SK-N-SH (cell line): ENCODE results near the gene ALDH1L1. TPM values are rescaled to one million over a fixed set of nuclear protein-coding genes. Genes with fewer than 3 reads are reported as not detected.

Experiments
- CTCF ChIA-PET: fragments of 300-600, 350-600 bp; formaldehyde crosslinking; extraction: SDS; loops from one replicate; lab custom pipeline; 2021; lab: Yijun Ruan, JAX
- POLR2A ChIA-PET: fragments of 350-600 bp; sonication (Branson Sonifier 250); formaldehyde crosslinking; extraction: SDS; loops from one replicate; lab custom pipeline; 2020; ENCODE audit warnings: antibody characterized with exemption, inconsistent platforms; lab: Yijun Ruan, JAX
- DNase-seq: peaks from one replicate; pipeline ENCODE4 v3.0.0; 2012
- H2AFZ ChIP-seq: fragments of 200-600 bp; sonication (generic); 2 replicates; pipeline ENCODE4 v1.8.1; 2016; ENCODE audit warnings: antibody characterized with exemption, mild to moderate bottlenecking, low read depth
- H3F3A ChIP-seq: fragments of 200-600 bp; sonication (generic); replicated peaks from 2 replicates; pipeline ENCODE3; 2016; ENCODE audit warnings: antibody characterized with exemption, mild to moderate bottlenecking; ENCODE audit not compliant: insufficient read depth
- H3K27ac ChIP-seq, 2 experiments: fragments of 200-500 bp in 1 of 2; fragments of 200-600 bp in 1 of 2; sonication (Bioruptor generic) in 1 of 2; sonication (generic), shearing (Covaris generic) in 1 of 2; 2 replicates each; pipeline versions ENCODE4 v1.5.1 to v1.6.1; 2014 to 2016; ENCODE audit warnings: low read depth in 2 of 2, inconsistent platforms in 1 of 2, low read length in 1 of 2, mild to moderate bottlenecking in 1 of 2, mixed read lengths in 1 of 2
- H3K27me3 ChIP-seq: fragments of 200-600 bp; sonication (generic), shearing (Covaris generic); 2 replicates; pipeline ENCODE4 v1.6.1; 2016; ENCODE audit warnings: mixed run types; ENCODE audit not compliant: insufficient read depth
- H3K36me3 ChIP-seq, 2 experiments: fragments of 200-500 bp in 1 of 2; fragments of 200-600 bp in 1 of 2; sonication (Bioruptor generic) in 1 of 2; sonication (generic) in 1 of 2; replicated peaks in 1 of 2; 2 replicates each; pipeline versions ENCODE3 to v1.5.1; 2014 to 2016; ENCODE audit warnings: low read length in 1 of 2, mild to moderate bottlenecking in 1 of 2; ENCODE audit not compliant: insufficient read depth in 2 of 2, control insufficient read depth in 1 of 2
- H3K4me1 ChIP-seq, 2 experiments: fragments of 200-500 bp in 1 of 2; fragments of 200-600 bp in 1 of 2; sonication (Bioruptor generic) in 1 of 2; sonication (generic), shearing (Covaris generic) in 1 of 2; 2 replicates each; pipeline versions ENCODE4 v1.5.1 to v1.6.1; 2014 to 2016; ENCODE audit warnings: low read depth in 1 of 2, low read length in 1 of 2, mixed run types in 1 of 2; ENCODE audit not compliant: insufficient read depth in 2 of 2, control insufficient read depth in 1 of 2
- H3K4me2 ChIP-seq: fragments of 200-600 bp; sonication (generic), shearing (Covaris generic); 2 replicates; pipeline ENCODE4 v1.6.1; 2017; ENCODE audit warnings: mixed run types
- H3K4me3 ChIP-seq, 2 experiments: fragments of 200-500 bp in 1 of 2; fragments of 200-600 bp in 1 of 2; sonication (Bioruptor generic) in 1 of 2; sonication (generic), shearing (Covaris generic) in 1 of 2; 2 replicates each; pipeline versions ENCODE4 v1.5.1 to v1.8.1; 2014 to 2016; ENCODE audit warnings: low read depth in 2 of 2, inconsistent platforms in 1 of 2, low read length in 1 of 2, mild to moderate bottlenecking in 1 of 2, mixed read lengths in 1 of 2, moderate library complexity in 1 of 2
- H3K79me2 ChIP-seq: fragments of 200-600 bp; sonication (generic); 2 replicates; pipeline ENCODE4 v1.8.1; 2017; ENCODE audit warnings: mild to moderate bottlenecking; ENCODE audit not compliant: insufficient read depth
- H3K9ac ChIP-seq: fragments of 200-600 bp; sonication (generic); 2 replicates; pipeline ENCODE4 v1.6.1; 2017; ENCODE audit warnings: mixed run types
- H3K9me2 ChIP-seq: fragments of 200-600 bp; sonication (generic); 2 replicates; pipeline ENCODE4 v1.6.1; 2017; ENCODE audit warnings: mixed run types
- H3K9me3 ChIP-seq: fragments of 200-600 bp; sonication (generic); 2 replicates; pipeline ENCODE4 v1.6.1; 2017; ENCODE audit warnings: mixed run types, mild to moderate bottlenecking, moderate library complexity
- H4K20me1 ChIP-seq: fragments of 200-600 bp; sonication (generic); 2 replicates; pipeline ENCODE4 v1.6.1; 2017; ENCODE audit warnings: mild to moderate bottlenecking, mixed run types; ENCODE audit not compliant: insufficient read depth
- CHD2 ChIP-seq: fragments of 150-350 bp; IDR thresholded peaks from 2 replicates; pipeline ENCODE4 v1.6.1; 2018; ENCODE audit warnings: low read length; ENCODE audit not compliant: partially characterized antibody
- EP300 ChIP-seq, 2 experiments: IDR thresholded peaks; 2 replicates each; pipeline versions ENCODE4 v1.4.0 to v1.6.1; 2012; ENCODE audit warnings: borderline replicate concordance in 1 of 2, low read depth in 1 of 2, low read length in 1 of 2
- FOXJ3 ChIP-seq: sonication (generic); formaldehyde crosslinking; IDR thresholded peaks from 2 replicates; pipeline ENCODE4 v1.5.1; 2020; ENCODE audit warnings: mild to moderate bottlenecking, missing genetic modification reagents
- GATA2 ChIP-seq: sonication (generic); formaldehyde crosslinking; IDR thresholded peaks from 2 replicates; pipeline ENCODE4 v1.5.0; 2020; ENCODE audit warnings: mild to moderate bottlenecking, missing genetic modification reagents
- RCOR1 ChIP-seq: fragments of 150-350 bp; IDR thresholded peaks from 2 replicates; pipeline ENCODE4 v1.6.1; 2017; ENCODE audit warnings: antibody characterized with exemption, low read length
- SMC3 ChIP-seq: IDR thresholded peaks from 2 replicates; pipeline ENCODE4 v1.6.1; 2012; ENCODE audit warnings: low read depth, low read length, improper control_type of control experiment
- TCF12 ChIP-seq: IDR thresholded peaks from 2 replicates; pipeline ENCODE4 v1.4.0; 2012
- YY1 ChIP-seq: IDR thresholded peaks from 2 replicates; pipeline ENCODE4 v1.4.0; 2012; ENCODE audit warnings: low read depth, mild to moderate bottlenecking
- WGBS: methylation state at CpG from one replicate; pipeline ENCODE4 v1.1.6; 2017; ENCODE audit warnings: low lambda C conversion rate; 5-methylcytosine and 5-hydroxymethylcytosine counted together
- polyA plus RNA-seq, 3 experiments: library from polyadenylated mRNA; depleted of rRNA; stranded (reverse); fragments of >200 nt; gene quantifications; 2 replicates each; pipeline ENCODE4 v1.2.3, GENCODE V29; 2012
- TF ChIP-seq, protein P1 (sequence below): IDR thresholded peaks from 2 replicates; pipeline ENCODE4 v1.4.0; 2012; ENCODE audit warnings: low read depth, borderline replicate concordance
- TF ChIP-seq, protein P2 (sequence below): fragments of 150-350 bp; IDR thresholded peaks from 2 replicates; pipeline ENCODE4 v1.6.1; 2016; ENCODE audit warnings: mild to moderate bottlenecking, low read depth, low read length
- TF ChIP-seq, protein P3 (sequence below): IDR thresholded peaks from 2 replicates; pipeline ENCODE4 v1.4.0; 2012; ENCODE audit warnings: low read depth
- TF ChIP-seq, protein P4 (sequence below): IDR thresholded peaks from 2 replicates; pipeline ENCODE4 v1.4.0; 2012; ENCODE audit warnings: low read depth, borderline replicate concordance

Gene ALDH1L1
- polyA plus RNA-seq, 1 of the 3 experiments (the other 2 are of a cell fraction) = not detected

DNA sequence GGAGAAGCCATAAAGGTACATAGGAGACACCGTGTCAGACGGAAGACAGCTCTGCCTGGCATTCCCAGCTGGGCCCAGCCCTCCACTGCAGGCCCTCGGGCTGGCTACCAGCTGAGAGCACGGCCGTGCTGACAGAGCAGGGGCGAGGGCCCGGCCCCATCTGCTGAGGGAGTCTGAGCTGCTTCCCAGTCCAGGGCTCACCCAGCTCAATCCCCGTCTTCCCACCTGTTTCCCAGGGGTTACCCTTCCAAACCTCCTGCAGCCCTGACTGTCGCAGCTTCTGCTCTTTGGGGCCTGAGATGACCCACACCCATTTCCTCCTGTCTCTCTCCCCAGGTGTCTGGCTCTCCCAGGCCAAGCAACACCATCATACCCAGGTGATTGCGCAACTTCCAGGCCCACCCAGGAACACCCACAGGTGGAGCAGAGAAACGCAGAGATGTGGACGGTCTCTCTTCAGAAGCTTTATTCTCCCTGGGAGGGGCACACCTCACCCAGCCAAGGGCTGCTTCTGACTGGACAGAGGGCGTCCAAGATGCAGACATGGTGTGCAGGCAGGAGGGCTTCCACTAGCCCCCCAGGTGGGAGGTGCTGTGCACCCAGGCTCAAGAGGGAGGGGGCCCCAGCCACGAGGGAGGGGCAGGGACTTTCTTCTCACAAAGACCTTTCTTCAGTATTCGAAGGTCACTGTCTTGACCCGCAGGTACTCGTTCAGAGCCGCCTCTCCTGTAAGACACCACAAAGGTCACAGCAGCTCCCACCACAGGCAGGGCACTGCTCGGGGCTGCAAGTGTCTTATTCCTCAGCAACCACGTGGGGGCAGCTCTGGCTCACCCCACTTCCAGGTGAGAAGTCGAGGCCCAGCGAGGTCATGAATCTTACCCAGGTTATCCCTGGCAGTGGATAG lies 77.0 kb downstream of the ALDH1L1 start:
- WGBS = 74% methylated on average over 13 of the region's 22 CpGs
- Histone ChIP-seq H3K9me2 (no peaks in the 10 kb centered on the region), H3K9ac (no peak overlapping the region), H3K79me2 (no peaks in the 10 kb centered on the region), H3K27me3 (no peaks in the 10 kb centered on the region), H3F3A (no peaks in the 10 kb centered on the region), H3K27ac (no peak overlapping the region), H3K4me2 (no peak overlapping the region), H3K36me3 (no peaks in the 10 kb centered on the region), H3K9me3 (no peaks in the 10 kb centered on the region), H3K4me1 (peaks cover 0 to 17% of the 10 kb centered on the region in 2 experiments; a peak in 1 of 4 replicates), H2AFZ (no peak overlapping the region), H3K4me3 (no peak overlapping the region), H4K20me1 (no peaks in the 10 kb centered on the region)
- POLR2A ChIA-PET = no interaction called here
- DNase-seq = peak; percentile 24
- TF ChIP-seq YY1 = no peak
- TF ChIP-seq, protein P1, sequence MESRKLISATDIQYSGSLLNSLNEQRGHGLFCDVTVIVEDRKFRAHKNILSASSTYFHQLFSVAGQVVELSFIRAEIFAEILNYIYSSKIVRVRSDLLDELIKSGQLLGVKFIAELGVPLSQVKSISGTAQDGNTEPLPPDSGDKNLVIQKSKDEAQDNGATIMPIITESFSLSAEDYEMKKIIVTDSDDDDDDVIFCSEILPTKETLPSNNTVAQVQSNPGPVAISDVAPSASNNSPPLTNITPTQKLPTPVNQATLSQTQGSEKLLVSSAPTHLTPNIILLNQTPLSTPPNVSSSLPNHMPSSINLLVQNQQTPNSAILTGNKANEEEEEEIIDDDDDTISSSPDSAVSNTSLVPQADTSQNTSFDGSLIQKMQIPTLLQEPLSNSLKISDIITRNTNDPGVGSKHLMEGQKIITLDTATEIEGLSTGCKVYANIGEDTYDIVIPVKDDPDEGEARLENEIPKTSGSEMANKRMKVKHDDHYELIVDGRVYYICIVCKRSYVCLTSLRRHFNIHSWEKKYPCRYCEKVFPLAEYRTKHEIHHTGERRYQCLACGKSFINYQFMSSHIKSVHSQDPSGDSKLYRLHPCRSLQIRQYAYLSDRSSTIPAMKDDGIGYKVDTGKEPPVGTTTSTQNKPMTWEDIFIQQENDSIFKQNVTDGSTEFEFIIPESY = no peak
- TF ChIP-seq, protein P2, sequence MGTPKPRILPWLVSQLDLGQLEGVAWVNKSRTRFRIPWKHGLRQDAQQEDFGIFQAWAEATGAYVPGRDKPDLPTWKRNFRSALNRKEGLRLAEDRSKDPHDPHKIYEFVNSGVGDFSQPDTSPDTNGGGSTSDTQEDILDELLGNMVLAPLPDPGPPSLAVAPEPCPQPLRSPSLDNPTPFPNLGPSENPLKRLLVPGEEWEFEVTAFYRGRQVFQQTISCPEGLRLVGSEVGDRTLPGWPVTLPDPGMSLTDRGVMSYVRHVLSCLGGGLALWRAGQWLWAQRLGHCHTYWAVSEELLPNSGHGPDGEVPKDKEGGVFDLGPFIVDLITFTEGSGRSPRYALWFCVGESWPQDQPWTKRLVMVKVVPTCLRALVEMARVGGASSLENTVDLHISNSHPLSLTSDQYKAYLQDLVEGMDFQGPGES = no peak
- no peak for TF ChIP-seq CHD2
- no peak for TF ChIP-seq FOXJ3
- no peak for TF ChIP-seq EP300 (IDR thresholded peaks at IDR 0.05; ENCODE audit: borderline replicate concordance in 1 of 2, low read depth in 1 of 2, low read length in 1 of 2)
- no peak for TF ChIP-seq RCOR1
- TF ChIP-seq, protein P3, sequence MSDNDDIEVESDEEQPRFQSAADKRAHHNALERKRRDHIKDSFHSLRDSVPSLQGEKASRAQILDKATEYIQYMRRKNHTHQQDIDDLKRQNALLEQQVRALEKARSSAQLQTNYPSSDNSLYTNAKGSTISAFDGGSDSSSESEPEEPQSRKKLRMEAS = no peak
- no peak for TF ChIP-seq SMC3
- no peak for TF ChIP-seq TCF12
- no peak for TF ChIP-seq GATA2 (CRISPR knock-in tag)
- TF ChIP-seq, protein P4, sequence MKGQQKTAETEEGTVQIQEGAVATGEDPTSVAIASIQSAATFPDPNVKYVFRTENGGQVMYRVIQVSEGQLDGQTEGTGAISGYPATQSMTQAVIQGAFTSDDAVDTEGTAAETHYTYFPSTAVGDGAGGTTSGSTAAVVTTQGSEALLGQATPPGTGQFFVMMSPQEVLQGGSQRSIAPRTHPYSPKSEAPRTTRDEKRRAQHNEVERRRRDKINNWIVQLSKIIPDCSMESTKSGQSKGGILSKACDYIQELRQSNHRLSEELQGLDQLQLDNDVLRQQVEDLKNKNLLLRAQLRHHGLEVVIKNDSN = no peak
- CTCF ChIA-PET = interaction anchor here (1.1 to 2.1 kb wide), 4 partner anchors 15 to 95 kb away, joined by 3 to 12 read pairs (median 5); no protein-coding TSS in a partner anchor
